ENCODE results near the gene KCND3. TPM values are rescaled to one million over a fixed set of nuclear protein-coding genes. Genes with fewer than 3 reads are reported as not detected.

Gene KCND3
- total RNA-seq, 1 experiment from 2014 or later = 0.15 TPM

DNA sequence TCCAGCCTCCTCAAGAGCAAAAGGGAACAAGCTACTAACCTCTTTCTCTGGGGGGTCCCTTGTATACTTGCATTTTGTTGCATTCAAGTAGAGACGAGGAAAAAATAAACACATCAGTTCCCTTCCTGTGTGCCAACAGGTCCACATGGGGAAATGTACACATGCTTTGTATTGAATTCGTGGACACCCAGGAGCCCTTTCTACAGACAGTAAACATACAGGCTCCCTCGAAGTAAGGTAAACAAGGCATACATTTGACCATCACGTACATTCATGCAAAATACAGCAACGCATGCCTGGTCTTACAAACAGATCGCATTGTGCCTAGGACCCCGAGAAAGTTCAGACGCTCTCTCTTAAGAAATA, 1.1 kb downstream of the KCND3 start:
- peak overlapping the region; percentile 59 to 78 for H3K4me3 Mint-ChIP-seq
- H3K27ac Mint-ChIP-seq = no peak overlapping the region
- Histone ChIP-seq H3K79me2 (ENCODE audit: insufficient read depth, low read length) (no peaks in the 10 kb centered on the region), H2AK5ac (ENCODE audit: insufficient read length, low read length) (no peak overlapping the region), H3K9me3 (ENCODE audit: control insufficient read depth, low read depth, low read length) (no peaks in the 10 kb centered on the region), H2BK120ac (ENCODE audit: low read depth, low read length, poor library complexity, severe bottlenecking) (no peak overlapping the region), H4K5ac (ENCODE audit: insufficient read length, low read depth, low read length) (no peak overlapping the region), H2AFZ (ENCODE audit: low read length) (no peak overlapping the region), H3K4me1 (ENCODE audit: insufficient read depth, low read length) (no peaks in the 10 kb centered on the region), H4K20me1 (ENCODE audit: control insufficient read depth, insufficient read depth, insufficient read length) (no peaks in the 10 kb centered on the region), H4K8ac (replicated peaks; ENCODE audit: insufficient read length, low read depth, low read length) (no peak overlapping the region), H3K27me3 (ENCODE audit: insufficient read depth, low read length) (peaks cover 26% of the 10 kb centered on the region), H2BK5ac (ENCODE audit: insufficient read length, low read length) (no peak overlapping the region), H3K23ac (ENCODE audit: insufficient read length, low read depth, low read length) (no peak overlapping the region), H3K23me2 (ENCODE audit: insufficient read length, low read depth, low read length, poor library complexity, severe bottlenecking) (peaks cover 21% of the 10 kb centered on the region), H2BK12ac (ENCODE audit: insufficient read length, low read depth, low read length) (no peak overlapping the region), H2BK15ac (ENCODE audit: low read depth, low read length) (no peak overlapping the region), H3K79me1 (ENCODE audit: insufficient read depth, low read depth, low read length, poor library complexity, severe bottlenecking) (no peaks in the 10 kb centered on the region), H3T11ph (ENCODE audit: low read length) (no peak overlapping the region), H3K27ac (ENCODE audit: insufficient read length, low read depth, low read length) (no peak overlapping the region), H3K4ac (ENCODE audit: low read depth, low read length) (no peak overlapping the region), H3K9ac (ENCODE audit: extremely low read depth, insufficient read length, low read length) (no peak overlapping the region), H3K56ac (ENCODE audit: insufficient read length, low read depth, low read length) (no peak overlapping the region), H2BK20ac (ENCODE audit: low read depth, low read length, poor library complexity, severe bottlenecking) (no peak overlapping the region), H3K4me2 (ENCODE audit: insufficient read depth, insufficient read length, low read length) (peak overlapping the region; percentile 54), H3K14ac (ENCODE audit: insufficient read depth, low read length) (no peak overlapping the region), H3K18ac (ENCODE audit: insufficient read length, low read depth, low read length) (no peak overlapping the region), H4K91ac (ENCODE audit: insufficient read length, low read depth, low read length) (no peak overlapping the region)
- no peaks in the 10 kb centered on the region for H3K9me3 Mint-ChIP-seq
- H3K27me3 Mint-ChIP-seq (ENCODE audit: low read depth) = peaks cover 90% of the 10 kb centered on the region
- no CpG with 5 or more reads among the region's 8 CpGs for WGBS (ENCODE audit: extremely low coverage, insufficient read length, low lambda C conversion rate)
- peaks cover 21 to 31% of the 10 kb centered on the region in 2 experiments for H3K4me1 Mint-ChIP-seq
- DNase-seq = no peak
- TF ChIP-seq, protein P1, sequence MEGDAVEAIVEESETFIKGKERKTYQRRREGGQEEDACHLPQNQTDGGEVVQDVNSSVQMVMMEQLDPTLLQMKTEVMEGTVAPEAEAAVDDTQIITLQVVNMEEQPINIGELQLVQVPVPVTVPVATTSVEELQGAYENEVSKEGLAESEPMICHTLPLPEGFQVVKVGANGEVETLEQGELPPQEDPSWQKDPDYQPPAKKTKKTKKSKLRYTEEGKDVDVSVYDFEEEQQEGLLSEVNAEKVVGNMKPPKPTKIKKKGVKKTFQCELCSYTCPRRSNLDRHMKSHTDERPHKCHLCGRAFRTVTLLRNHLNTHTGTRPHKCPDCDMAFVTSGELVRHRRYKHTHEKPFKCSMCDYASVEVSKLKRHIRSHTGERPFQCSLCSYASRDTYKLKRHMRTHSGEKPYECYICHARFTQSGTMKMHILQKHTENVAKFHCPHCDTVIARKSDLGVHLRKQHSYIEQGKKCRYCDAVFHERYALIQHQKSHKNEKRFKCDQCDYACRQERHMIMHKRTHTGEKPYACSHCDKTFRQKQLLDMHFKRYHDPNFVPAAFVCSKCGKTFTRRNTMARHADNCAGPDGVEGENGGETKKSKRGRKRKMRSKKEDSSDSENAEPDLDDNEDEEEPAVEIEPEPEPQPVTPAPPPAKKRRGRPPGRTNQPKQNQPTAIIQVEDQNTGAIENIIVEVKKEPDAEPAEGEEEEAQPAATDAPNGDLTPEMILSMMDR (conservative IDR thresholded peaks at IDR 0.05) = no peak
- H3K36me3 Mint-ChIP-seq (ENCODE audit: insufficient read depth in 1 of 3, low read depth in 3 of 3) = no peaks in the 10 kb centered on the region; a peak in 1 of 7 replicates

Data from H9 (cell line).